T-helper 1 cell treated with Interleukin-12 subunit alpha and Interleukin-12 subunit beta and Interleukin-4 antibody, amounts not matched to agents 30 ng/mL and 1 ng/mL, for 36 hours (primary cell): Measurements from ENCODE around the gene CENPQ. TPM values are rescaled to one million over a fixed set of nuclear protein-coding genes. Genes with fewer than 3 reads are reported as not detected.

Experiments used
- intact Hi-C: fragments of 100-400 bp; cut with micrococcal nuclease; formaldehyde crosslinking; loops from one replicate; pipeline ENCODE4 v1.15.1; 2024
- total RNA-seq: library from RNA; stranded (reverse); gene quantifications from 2 replicates; pipeline ENCODE4 v1.2.3, GENCODE V29; 2022

CENPQ gene
- total RNA-seq, 1 donor from 2014 or later, result 13.7 TPM

DNA sequence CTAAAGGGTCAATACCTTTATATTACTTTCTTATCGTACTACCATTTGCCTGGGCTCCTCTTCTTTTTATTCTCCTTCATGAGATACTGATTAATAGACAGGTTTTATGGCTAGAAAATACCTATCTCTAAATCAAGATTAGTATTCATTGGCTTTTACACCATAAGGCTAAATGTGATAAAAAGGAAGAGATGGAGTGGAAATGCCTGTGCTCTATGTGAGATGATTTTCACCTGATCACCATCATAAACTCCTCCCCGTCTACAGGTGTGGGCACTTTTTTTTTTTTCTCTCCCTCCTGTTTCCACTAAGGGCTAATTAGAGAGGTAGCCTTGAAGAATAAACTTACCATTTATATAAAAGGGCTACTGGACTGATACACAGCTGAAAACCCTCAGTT lies 36.5 kb downstream of the CENPQ start, which contains the start of gene GLYATL3:
Gene GLYATL3 (plus strand): TSS at position 301 of the 400 bp plus-strand sequence. CDS start 12,068 bp downstream, outside the sequence.
- intact Hi-C loops, result no loop called here

DNA sequence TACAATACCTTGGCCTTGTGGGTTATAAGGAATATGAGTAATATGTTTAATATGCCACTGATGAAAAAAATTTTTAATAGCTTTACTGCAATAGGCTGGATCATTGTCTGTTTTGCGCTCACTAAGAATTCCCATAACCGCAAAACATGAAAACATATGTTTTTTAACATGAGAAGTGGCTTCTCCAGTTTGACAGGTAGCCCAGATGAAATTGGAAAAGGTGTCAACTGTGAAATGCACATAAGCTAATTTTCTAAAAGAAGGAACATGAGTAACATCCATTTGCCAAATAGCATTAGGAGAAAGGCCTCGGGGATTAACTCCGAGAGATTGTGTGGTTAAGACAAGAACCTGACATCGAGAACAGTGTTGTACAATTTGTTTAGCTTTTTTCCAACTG lies 41.5 kb downstream of the CENPQ start:
- intact Hi-C loops, result no loop called here

DNA sequence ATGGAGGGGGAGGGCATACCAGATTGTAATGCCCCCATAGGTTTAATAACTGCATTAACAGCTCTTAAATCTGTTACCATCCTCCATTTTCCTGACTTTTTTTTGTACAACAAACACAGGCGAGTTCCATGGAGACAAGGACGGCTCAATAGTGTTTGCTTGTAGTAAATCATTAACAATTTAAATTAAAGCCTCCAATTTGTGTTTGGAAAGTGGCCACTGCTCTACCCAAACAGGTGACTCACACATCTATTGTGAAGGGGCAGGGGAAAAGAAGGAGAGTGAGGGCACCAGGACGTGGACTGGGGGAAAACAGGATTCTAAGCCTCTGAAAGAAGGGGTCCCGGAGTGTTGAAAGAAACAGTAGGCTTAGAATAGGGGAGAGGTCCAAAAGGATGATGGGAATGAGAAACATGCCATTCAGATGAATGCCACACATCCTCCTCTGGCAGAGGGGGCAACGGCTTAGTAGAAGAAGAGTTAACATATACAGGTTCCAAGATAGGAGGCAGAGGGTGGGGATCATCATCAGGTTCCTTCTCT lies 43.5 kb downstream of the CENPQ start:
- intact Hi-C loops, result no loop called here

DNA sequence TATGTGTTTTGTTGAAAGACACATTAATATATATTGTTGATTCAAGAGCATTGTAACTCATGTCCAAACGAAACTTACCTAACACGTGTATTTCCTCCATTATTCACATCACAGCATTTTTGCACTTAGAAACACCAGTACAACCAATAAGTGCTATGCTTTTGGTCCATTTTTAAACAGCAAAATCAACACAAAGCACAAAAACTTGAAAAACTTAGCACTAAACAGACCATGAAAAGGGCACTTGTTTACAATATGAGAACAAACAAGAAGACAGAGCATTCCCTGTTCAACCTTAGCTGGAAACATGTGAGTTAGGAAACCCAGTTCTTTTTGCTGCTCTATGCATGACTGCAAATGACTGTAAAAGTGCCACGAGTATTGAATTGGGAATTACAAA lies 46.2 kb downstream of the CENPQ start:
- intact Hi-C loops, result no loop called here

DNA sequence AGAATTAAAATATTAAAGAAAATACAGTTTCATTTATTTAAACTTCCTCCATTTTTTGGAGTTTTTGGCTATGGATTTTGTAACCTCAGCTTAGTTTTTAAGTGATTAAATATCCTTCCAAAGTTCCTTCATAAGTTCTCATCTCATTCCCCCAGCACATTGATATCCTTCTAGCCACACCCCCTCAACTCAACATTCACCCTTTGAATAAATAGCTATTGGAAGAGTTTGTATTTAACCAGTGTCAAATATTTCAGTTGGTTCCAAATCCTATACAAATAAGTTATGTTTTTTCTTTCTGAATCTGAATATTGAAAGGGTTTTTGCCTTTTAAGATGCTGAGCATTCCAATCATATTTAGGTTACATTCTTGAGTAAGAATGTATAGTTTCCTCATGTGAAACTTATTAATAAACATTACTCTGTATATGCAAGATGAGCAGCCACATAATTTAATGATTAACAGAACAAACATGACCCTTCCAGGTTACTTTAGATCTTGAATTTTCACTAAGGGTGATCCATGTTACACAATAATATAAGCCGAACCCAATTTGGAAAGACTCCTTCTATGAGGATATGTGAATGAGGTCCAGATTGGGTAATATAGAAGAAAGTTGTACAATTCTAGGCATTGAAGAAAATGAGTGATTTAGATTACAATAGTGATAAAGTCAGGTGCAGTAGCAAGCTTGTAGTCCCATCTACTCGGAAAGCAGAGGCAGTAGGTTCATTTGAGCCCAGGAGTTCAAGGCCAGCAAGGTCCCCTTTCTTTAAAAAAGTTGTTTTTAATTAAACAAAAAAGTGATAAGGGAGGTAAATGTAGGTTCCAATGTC lies 50.2 kb downstream of the CENPQ start:
- intact Hi-C loops, result no loop called here

DNA sequence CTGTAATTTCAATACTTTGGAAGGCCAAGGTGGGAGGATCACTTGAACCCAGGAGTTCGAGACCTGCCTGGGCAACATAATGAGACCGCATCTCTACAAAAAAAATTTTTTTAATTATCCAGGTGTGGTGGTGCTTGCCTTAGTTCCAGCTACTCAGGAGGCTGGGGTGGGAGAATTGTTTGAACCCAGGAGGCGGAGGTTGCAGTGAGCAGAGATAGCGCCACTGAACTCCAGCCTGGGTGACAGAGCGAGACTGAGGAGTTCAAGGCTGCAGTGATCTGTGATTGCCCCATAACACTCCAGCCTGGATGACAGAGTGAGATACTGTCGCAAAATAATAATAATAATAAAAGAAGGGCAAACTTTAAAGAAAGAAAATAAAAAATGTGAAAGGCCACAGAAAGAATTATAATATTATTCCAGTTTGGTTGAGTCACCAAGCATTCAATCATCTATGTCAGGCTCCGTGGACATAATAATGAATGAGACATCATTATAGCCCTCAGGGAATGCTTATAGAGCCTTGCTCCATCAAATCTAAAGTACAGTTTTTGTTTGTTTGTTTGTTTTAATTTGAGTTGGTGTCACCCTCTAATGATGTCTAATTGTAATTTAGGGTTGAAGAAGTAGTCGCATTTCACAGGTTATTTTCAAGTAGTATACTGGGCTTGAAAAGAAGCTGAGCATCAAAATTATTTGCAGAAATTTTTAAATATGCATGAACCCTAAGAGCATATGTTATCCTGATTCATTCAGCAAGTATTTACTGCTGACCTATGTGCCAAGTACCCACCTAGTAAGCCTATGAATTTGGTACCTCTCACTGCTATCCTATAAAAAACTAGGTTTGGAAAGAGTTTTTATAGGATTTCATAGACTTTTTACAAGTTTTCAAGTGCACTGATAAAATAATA lies 51.7 kb downstream of the CENPQ start:
- intact Hi-C loops, result no loop called here

DNA sequence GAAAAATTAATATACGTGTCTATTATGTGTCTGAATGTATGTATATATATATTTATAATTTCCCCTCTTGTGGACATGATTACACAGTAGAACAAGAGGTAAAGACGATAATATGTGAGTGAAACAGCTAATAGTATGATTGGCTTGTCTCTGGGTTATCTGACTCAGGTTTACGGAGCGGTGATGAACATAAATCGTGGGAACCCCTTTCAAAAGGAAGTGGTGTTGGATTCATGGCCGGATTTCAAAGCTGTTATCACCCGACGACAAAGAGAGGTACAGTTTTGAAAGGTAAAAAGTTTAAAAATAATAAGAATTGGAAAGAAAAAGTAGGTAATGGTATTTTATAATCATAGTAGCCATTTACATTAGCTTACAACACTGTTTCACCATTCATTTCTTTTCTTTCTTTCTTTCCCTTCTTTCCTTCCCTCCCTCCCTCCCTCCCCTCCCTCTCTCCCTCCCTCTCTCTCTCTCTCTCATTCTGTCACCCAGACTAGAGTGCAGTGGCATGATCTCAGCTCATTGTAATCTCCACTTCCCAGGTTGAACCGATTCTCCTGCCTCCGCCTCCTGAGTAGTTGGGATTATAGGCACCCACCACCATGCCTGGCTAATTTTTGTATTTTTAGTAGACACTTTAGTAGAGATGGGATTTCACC lies 52.4 kb downstream of the CENPQ start:
- intact Hi-C loops, result no loop called here

DNA sequence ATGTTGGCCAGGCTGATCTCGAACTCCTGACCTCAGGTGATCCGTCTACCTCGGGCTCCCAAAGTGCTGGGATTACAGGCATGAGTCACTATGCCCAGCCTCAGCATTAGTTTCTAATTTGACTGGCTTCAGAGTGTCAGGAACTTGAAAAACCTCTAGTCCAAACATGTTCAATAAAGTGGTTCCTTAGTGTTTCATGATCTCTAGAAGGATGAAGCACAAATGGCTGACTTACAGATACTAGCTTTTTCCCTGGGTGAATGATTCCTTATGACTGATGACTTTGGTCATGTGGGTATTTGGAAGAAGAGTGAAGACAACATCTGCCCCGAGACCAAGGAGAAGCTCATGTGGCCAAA lies 53.0 kb downstream of the CENPQ start:
- intact Hi-C loops, result no loop called here

DNA sequence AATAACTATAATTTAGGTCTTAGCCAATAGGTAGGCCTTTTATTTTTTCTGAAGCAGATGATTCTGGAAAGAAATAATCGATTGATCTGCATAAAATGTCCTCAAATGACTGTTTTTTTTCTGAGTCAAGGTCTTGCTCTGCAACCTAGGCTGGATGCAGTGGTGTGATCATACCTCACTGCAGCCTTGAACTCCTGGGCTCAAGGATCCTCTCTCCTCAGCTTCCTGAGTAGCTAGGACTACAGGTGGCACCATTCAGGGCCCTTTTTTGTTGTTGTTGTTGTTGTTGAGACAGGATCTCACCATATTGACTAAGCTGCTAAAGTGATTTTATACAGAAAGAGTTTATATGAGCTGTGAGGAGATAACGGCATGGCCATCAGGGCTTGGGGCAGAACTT lies 54.7 kb downstream of the CENPQ start:
- intact Hi-C loops, result no loop called here

DNA sequence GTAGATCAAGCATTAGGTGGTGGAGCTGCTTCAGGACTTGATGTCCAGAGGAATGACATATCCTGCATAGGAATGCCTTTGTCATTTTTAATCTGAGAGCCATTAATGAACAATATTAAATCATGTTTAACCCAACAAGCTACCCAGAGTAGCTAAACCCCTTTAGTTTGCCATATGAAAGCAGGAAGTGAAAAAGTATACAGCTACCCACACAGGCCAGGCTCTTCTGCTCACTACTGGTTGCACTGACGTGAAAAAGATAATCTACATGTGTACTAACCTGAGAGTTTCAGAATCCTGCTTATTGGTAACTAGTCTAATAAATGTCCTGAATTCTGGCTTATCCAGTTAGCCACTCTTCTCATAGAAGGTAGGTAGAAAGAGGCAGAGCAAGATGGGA lies 56.5 kb downstream of the CENPQ start:
- intact Hi-C loops, result no loop called here

DNA sequence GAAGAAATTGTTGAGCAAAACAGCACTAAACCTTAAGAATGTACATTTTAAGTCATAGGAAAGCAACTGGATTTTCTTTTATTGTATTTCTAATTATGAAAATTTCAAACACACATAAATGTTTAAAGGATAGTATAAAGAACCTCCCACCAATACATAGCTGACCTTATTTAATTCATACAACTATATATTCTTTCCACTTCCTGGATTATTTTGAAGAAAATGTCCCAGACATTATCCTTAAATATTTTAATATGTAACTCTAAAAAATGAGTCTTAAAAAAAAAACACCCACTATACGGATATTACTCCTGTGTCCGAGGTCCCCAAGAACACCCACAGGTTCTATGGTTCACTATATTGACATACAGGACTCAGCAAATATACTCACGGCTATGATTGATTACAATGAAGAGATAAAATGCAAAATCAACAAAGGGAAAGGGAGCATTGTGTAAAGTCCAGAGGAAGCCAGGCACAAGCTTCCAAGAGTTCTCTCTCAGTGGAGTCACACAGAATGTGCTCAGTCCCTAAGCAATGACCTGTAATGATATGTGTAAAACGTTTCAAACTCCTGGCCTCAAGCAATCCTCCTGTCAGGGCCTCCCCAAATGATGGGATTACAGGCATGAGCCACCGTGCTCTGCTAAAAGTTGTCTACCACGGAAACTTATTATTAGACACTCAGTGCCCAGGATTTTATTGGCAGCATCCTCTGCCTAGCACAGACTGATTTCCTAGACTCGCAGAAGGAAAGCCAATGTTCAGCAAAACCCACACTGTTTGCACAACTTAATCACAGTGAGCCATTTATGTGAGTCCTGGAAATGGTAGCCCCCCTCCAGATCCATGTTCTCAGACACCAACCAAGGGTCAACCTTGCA lies 59.8 kb downstream of the CENPQ start:
- intact Hi-C loops, result no loop called here

DNA sequence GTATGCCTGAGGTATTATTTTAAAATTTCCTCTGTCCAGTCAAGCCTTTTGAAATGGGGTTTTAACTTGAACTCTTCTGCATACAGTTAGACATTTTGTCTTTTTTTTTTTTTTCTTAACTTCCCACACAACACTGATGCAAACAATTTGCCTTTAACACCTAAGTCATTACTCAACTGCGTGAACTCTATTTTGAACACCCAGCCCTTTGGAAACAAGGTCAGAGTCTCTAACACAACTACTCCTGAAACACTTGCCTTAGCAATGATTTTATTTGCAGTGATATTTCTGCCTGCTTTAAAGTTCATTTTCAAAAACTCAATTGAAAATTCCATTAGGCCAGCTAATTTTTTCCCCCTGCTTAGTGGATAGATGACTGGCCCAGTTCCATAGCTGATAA lies 60.7 kb downstream of the CENPQ start:
- intact Hi-C loops, result no loop called here

DNA sequence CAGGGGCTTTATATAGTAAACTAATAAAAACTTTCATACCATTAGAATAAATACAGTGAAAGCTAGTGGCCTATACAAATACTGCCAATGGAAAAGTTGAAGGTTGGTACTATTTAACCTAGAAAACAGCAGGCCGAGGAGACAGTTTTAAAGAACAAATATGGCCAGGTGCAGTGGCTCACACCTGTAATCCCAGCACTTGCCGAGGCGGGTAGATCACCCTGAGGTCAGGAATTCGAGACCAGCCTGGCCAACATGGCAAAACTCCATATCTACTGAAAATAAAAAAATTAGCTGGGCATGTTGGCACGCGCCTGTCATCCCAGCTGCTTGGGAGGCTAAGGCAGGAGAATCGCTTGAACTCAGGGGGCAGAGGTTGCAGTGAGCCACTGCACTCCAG lies 61.4 kb downstream of the CENPQ start:
- intact Hi-C loops, result no loop called here

DNA sequence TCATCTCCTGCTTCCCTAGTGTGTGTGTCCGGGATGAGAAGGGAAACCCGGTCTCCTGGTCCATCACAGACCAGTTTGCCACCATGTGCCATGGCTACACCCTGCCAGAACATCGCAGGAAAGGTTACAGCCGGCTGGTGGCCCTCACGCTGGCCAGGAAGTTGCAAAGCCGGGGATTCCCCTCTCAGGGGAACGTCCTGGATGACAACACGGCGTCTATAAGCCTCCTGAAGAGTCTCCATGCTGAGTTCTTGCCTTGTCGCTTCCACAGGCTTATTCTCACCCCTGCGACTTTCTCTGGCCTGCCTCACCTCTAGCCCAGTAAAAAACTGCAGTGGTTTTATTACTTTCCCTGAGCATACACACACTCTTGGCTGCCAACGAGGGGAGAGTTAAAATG lies 63.4 kb downstream of the CENPQ start:
- intact Hi-C loops, result no loop called here

DNA sequence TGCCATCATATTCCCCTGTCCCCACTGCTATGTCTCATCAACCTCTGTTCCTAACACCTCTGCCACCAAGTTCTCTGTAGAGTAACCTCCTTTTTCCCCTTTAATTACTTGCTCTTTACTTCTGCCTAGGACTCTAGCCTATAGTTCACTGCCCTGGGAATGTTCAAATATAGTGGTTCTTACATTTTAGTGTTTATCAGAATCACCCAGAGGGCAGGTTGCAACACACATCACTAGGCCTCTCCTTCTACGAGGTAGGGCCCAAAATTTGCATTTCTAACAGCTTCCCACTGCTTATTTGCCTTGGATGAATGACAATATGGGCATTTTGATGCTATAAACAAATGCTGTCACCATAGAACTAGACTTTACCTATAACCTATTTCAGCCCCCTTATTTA lies 64.2 kb downstream of the CENPQ start:
- intact Hi-C loops, result no loop called here

DNA sequence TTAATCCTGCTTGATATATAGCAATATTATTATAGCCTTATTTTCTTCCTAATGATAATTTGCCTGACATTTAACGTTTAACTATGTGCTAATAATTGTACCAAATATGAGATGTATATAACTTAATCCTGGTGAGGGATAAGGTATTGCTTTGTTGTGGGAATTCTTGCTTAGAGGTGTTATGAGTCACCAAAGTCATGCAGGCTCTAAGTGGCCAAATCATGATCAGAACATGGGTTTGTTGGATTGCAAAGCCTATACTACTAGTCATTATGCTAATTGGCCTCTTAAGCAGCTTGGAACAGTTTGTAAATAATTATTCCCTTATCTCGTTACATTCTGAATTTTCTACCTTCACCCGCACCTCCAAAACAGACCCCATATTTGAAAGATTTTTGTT lies 65.4 kb downstream of the CENPQ start:
- intact Hi-C loops, result no loop called here

DNA sequence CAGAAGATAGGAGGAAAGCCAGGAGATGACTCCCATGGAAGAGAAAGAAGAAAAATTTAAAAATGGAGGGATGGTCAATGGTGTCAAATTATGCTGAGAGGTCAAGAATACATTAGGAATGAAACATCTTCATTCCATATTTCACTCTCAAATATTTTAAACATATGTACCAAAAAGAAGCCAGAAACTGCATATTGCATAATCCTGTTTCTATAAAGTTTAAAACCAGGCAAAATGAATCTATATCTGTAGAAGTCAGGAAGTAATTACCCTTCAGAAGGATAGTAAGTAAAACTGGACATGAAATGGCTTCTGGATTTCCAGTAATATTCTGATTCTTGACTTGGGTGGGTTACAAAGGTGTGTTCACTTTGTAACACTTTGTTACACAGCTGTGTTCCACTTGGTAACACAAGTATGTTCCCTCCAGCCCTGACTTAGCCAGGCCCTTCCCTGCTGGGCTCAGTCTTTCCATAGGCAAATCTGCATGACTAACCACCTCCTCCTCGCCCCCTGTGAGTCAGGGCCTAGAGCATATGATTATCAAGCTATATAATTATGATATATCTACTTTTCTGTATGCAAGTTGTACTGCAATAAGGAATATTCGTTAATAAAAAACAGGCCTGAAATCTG lies 67.1 kb downstream of the CENPQ start:
- intact Hi-C loops, result no loop called here

DNA sequence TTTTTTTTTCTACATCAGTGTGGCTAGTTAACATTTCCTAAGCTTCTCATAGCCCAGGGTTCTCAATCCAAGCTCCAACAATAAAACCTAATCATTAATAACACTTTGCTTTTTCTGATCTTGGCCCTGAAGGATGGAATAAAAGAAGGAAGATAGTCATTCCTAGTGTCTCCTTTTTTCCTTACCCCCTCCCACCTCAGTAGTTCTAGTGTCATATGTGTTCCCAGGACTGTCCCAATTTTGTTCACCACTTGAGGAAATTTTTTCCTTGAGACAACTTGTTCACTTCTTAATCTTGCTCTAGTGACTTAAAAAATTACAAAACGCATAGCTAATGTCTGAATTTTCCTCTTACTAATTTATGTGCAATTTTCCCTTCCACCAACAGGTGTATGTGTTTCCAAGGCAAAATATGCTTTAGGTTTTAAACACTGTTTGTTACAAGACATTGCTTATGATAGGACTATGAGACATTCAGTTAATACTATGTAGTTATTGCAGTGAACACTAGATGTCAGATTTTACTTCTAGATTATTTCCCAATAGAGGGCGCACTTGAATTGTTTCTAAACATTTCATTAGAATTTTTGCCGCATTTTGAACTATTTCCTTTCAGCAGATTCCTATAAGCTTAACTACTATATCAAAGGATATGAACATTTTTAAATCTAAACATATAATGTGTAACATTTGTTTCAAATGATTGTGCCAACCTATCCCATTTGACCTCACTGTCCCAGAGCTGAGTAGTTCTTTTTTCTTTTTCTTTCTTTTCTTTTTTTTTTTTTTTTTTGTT lies 68.8 kb downstream of the CENPQ start:
- intact Hi-C loops, result loop anchor here (1.0 to 2.0 kb wide), 4 partner anchors 18 to 317 kb away; partner anchors contain the start of genes C6orf141, CENPQ and MMUT

DNA sequence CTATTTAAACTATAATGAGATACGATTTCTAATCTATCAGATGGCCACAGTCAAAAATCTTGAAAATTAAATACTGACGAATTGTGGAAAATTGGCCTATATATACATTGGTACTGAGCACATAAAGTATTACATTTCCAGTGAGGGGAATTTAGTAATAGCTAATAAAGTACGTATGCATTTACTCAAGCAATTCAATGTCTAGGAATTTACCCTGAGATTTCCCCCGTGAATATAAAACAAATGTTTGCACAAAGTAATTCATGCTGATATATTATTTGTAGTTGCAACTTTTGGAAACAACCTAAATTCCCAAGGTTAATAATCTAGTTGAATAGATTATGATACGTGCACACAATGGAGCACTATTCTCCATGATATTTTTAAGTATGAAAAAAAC lies 72.6 kb downstream of the CENPQ start:
- intact Hi-C loops, result no loop called here
